ENCODE data around the gene TOGARAM2. TPM values are rescaled to one million over a fixed set of nuclear protein-coding genes. Genes with fewer than 3 reads are reported as not detected.

The TOGARAM2 gene
- total and polyA plus RNA-seq, 2 experiments from 2014 or later, result 1.8 TPM

- Histone ChIP-seq H3K27me3 (ENCODE audit: insufficient read depth) (no peaks in the 10 kb centered on the region), H3K4me1 (ENCODE audit: insufficient read depth) (peaks cover 17% of the 10 kb centered on the region), H3K9me2 (ENCODE audit: insufficient read depth) (no peaks in the 10 kb centered on the region), H2AFZ (peak overlapping the region; percentile 76), H3K27ac (ENCODE audit: low read depth) (peak overlapping the region; percentile 64; the same call in 1 of the 2 replicates), H4K20me1 (replicated peaks; ENCODE audit: insufficient read depth) (0 out of 2 replicates have a peak, but pooled peaks cover under 1% of the 10 kb centered on the region), H3K4me3 (peak overlapping the region; percentile 48), H3K4me2 (peak overlapping the region; percentile 74), H3K36me3 (ENCODE audit: insufficient read depth) (no peaks in the 10 kb centered on the region), H3K79me2 (replicated peaks; ENCODE audit: insufficient read depth) (no peaks in the 10 kb centered on the region), H3F3A (replicated peaks; ENCODE audit: low read depth) (0 out of 2 replicates have a peak, but pooled peaks cover 2% of the 10 kb centered on the region)
- Mint-ChIP-seq H3K27ac (peak overlapping the region; percentile 89), H3K9me3 (no peaks in the 10 kb centered on the region), H3K4me3 (peak overlapping the region; percentile 71), H3K27me3 (ENCODE audit: insufficient read depth, low read depth, poor library complexity) (peaks cover 9% of the 10 kb centered on the region), H3K36me3 (ENCODE audit: low read depth) (no peaks in the 10 kb centered on the region), H3K4me1 (peaks cover 32% of the 10 kb centered on the region)
- TF ChIP-seq, protein P1, sequence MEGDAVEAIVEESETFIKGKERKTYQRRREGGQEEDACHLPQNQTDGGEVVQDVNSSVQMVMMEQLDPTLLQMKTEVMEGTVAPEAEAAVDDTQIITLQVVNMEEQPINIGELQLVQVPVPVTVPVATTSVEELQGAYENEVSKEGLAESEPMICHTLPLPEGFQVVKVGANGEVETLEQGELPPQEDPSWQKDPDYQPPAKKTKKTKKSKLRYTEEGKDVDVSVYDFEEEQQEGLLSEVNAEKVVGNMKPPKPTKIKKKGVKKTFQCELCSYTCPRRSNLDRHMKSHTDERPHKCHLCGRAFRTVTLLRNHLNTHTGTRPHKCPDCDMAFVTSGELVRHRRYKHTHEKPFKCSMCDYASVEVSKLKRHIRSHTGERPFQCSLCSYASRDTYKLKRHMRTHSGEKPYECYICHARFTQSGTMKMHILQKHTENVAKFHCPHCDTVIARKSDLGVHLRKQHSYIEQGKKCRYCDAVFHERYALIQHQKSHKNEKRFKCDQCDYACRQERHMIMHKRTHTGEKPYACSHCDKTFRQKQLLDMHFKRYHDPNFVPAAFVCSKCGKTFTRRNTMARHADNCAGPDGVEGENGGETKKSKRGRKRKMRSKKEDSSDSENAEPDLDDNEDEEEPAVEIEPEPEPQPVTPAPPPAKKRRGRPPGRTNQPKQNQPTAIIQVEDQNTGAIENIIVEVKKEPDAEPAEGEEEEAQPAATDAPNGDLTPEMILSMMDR (conservative IDR thresholded peaks at IDR 0.05; ENCODE audit: low read depth in 2 of 2), result peak; percentile 56 to 75
- no peak for TF ChIP-seq JUNB (IDR thresholded peaks at IDR 0.05; ENCODE audit: unreplicated experiment)
- DNase-seq (ENCODE audit: low spot score) (peak; percentile 70), ATAC-seq (peak; percentile 38)
Measured at GRCh38 chr2:28956890-28957289, 24.2 kb upstream of the TOGARAM2 start.

GRCh38 chr2:28958689-28959088, 22.4 kb upstream of the TOGARAM2 start:
- Histone ChIP-seq H3K4me3 (no peak overlapping the region), H3K79me2 (replicated peaks; ENCODE audit: insufficient read depth) (no peaks in the 10 kb centered on the region), H3K27ac (ENCODE audit: low read depth) (no peak overlapping the region), H3K9me2 (ENCODE audit: insufficient read depth) (no peaks in the 10 kb centered on the region), H3K36me3 (ENCODE audit: insufficient read depth) (no peaks in the 10 kb centered on the region), H3K4me2 (no peak overlapping the region), H3K27me3 (ENCODE audit: insufficient read depth) (no peaks in the 10 kb centered on the region), H4K20me1 (replicated peaks; ENCODE audit: insufficient read depth) (no peaks in the 10 kb centered on the region), H2AFZ (no peak overlapping the region), H3K4me1 (ENCODE audit: insufficient read depth) (peaks cover 10% of the 10 kb centered on the region), H3F3A (replicated peaks; ENCODE audit: low read depth) (no peaks in the 10 kb centered on the region)
- Mint-ChIP-seq H3K9me3 (no peaks in the 10 kb centered on the region), H3K4me3 (no peak overlapping the region), H3K36me3 (ENCODE audit: low read depth) (no peaks in the 10 kb centered on the region), H3K27ac (no peak overlapping the region), H3K4me1 (peaks cover 23% of the 10 kb centered on the region), H3K27me3 (ENCODE audit: insufficient read depth, low read depth, poor library complexity) (peaks cover 10% of the 10 kb centered on the region)
- ATAC-seq (peak; percentile 67), DNase-seq (ENCODE audit: low spot score) (peak; percentile 92)
- TF ChIP-seq, protein P1 (conservative IDR thresholded peaks at IDR 0.05; ENCODE audit: low read depth in 2 of 2), result peak; percentile 72 to 74
- TF ChIP-seq STAT1 (IDR thresholded peaks at IDR 0.05; ENCODE audit: unreplicated experiment), result no peak
- TF ChIP-seq, protein P2, sequence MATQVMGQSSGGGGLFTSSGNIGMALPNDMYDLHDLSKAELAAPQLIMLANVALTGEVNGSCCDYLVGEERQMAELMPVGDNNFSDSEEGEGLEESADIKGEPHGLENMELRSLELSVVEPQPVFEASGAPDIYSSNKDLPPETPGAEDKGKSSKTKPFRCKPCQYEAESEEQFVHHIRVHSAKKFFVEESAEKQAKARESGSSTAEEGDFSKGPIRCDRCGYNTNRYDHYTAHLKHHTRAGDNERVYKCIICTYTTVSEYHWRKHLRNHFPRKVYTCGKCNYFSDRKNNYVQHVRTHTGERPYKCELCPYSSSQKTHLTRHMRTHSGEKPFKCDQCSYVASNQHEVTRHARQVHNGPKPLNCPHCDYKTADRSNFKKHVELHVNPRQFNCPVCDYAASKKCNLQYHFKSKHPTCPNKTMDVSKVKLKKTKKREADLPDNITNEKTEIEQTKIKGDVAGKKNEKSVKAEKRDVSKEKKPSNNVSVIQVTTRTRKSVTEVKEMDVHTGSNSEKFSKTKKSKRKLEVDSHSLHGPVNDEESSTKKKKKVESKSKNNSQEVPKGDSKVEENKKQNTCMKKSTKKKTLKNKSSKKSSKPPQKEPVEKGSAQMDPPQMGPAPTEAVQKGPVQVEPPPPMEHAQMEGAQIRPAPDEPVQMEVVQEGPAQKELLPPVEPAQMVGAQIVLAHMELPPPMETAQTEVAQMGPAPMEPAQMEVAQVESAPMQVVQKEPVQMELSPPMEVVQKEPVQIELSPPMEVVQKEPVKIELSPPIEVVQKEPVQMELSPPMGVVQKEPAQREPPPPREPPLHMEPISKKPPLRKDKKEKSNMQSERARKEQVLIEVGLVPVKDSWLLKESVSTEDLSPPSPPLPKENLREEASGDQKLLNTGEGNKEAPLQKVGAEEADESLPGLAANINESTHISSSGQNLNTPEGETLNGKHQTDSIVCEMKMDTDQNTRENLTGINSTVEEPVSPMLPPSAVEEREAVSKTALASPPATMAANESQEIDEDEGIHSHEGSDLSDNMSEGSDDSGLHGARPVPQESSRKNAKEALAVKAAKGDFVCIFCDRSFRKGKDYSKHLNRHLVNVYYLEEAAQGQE (IDR thresholded peaks at IDR 0.05; ENCODE audit: unreplicated experiment), result no peak

All from GM23338 (cell line).